Skin of body (tissue), 2 donors: Measurements from ENCODE around the gene GRK4. TPM values are rescaled to one million over a fixed set of nuclear protein-coding genes. Genes with fewer than 3 reads are reported as not detected.
"Not testable (repeated sequence)": the region's sequence is repeated elsewhere in the genome, so short reads cannot be mapped to it uniquely, and the experiment has no call there.

Experiments used
- DNase-seq: peaks from one replicate; lab custom pipeline; 2025; lab: John Stamatoyannopoulos, UW
- total RNA-seq: library from RNA; depleted of rRNA; stranded (reverse); fragments of >200 nt; gene quantifications from one replicate; pipeline ENCODE4 v1.2.3, GENCODE V29; 2014

Gene GRK4
- total RNA-seq, 1 donor from 2014 or later = 7.5 TPM

DNA sequence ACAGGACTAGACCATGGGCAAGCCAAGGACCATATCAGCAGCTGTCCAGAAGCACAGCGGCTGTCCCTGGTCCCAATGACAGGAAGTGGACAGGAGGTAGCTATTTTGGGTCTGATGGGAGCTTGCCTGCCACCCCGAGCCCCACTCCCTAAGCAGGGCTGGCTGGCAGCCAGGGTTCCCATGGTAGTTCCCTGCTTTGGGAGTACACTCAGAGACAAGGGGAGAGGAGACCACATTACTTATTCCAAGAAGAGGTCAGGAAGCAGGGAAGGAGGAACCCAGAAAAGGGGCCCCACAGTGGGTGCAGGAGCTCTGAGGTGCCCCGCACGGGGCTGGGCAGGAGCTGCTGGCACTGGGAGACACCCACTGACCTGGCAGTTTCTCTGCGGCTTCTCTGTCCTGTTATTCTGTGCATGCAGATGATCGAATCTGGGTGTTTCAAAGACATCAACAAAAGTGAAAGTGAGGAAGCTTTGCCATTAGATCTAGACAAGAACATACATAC, 74.6 kb downstream of the GRK4 start:
- DNase-seq = no peak

- DNase-seq = no peak
Measured at GRCh38 chr4:3039706-3040366, 76.5 kb downstream of the GRK4 start.

DNA sequence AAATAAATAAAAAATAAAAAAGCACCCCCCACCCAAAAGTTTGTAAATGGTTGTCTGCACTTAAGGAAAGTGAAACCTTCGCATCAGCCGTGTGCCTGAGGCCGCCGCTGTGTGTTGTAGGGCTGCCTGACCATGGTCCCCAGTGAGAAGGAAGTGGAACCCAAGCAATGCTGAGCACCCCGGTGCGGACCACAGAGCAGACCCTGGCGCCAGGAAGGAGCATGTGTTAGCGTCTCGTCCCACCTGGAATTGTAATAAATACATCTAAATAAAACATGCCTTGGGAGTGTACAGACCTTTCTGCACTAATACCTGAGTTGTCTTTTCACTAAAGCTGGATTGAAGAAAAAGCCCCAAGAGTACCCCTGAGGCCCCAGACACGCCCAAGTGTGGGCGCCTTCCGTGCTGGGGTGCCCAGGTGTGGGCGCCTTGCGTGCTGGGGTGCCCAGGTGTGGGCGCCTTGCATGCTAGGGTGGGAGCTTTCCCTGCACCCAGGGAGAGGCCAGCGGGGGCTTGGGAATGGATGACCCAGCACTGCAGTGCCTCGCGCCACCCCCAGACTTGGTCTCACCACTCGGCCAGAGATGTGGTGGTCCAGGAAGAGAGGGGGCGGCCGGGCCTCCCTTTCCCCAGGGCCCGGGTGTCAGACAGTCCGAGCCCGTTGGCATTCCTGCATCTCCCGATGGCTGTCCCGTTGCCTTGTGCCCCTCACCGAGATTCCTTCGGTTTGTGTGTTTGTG, 77.3 kb downstream of the GRK4 start:
- DNase-seq = no peak

DNA sequence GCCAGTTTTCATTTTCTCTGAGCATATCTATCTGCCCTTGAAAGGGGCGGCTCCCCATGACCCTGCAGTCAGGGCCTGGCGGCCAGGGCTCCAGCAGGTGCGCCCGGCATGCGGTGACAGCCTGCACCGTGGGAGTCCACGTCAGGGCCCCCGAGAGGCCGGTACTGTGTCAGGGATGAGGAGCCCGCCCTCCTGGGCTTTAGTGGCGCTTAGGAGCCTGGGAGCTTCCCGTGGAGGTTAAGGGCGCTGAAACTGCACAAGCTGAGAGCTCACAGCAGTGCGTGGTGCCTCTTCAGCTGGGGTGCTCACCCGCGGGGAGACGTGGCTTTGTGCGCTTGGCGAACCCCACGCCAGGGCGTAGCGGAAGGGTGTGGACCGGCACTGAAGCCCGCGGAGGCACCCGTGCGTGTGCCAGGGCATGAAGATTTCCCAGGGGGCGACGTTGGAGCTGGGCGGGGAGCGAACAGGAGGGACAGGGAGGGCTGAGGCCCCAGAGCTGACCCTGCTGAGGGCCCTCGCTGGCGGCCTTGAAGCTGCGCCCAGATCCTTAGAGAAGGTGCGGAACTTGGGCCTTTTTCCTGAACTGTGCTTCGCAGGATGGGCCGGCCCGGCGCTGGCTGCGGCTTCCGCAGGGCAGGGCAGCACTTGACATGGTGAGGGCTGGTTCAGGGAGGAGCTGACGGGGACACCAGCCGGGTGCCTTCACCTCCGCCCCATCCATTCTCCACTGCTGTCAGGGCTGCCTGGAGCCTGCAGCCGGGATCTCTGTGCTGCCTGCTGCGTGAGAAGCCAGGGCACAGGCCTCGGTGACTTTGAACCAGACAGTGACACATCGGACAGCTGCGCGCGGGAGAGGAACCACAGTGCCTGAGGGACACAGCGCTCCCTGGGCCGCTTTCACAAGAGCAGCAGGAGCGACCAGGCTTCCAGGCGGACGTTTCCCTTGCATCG, 78.1 kb downstream of the GRK4 start:
- no peak for DNase-seq

DNA sequence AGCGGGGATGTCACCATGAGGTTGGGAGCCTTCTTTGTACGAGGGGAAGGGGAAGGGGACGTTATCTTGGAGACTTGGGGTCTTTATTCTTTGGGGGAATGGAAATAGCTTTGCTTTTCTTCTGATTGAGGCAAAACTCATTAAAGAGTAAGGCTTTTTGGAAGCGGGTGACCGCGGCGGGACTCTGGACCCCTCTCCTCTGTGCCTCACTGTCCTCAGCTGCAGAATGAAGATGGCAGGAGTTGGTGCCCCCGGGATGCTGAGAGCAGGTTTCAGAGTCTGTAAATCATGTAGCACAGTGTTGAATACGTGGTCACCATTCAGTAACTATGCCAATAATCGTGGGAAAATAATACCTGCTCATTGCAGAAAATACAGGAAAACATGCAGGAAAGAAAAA, 78.9 kb downstream of the GRK4 start:
- no peak for DNase-seq

- DNase-seq = no peak
Measured at GRCh38 chr4:3043282-3044020, 80.1 kb downstream of the GRK4 start.

DNA sequence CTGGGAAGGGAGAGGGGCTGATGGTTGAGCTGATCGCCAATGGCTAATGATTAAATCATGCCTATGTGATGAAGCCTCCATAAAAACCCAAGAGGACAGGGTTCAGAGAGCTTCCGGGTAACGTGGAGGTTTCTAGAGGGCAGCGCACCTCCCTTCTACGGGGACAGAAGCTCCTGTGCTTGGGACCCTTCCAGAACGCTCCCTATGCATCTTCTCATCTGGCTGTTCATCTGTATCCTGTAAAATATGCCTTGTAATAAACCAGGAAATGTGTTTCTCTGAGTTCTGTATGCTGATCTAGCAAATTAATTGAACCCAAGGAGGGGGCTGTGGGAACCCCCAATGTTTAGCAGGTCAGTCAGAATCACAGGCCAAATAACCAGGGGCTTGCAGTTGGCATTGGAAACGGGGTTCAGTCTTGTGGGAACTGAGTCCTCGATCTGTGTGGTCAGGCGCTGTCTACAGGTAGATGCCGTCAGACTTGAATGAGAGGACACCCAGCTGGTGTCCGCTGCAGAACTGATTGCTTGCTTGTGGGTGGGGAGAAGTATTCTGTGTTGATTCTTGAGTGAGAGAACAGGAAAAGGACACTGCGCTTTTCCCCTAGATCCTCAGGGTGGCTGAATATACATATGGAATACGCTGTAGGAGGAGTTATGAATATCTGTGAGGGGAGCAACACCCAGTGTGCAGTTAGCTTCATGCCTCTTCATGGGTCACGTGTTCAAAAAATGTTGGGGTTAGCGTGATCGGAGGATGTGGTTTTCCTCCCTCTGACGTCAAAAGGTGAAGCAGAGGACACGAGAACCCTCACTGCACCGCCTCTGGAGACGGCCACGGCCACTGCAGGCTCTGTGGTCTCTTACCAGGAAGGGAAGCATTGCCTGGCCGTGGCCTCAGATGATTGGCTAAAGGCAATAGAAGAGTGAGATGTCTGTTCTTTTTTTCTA, 81.8 kb downstream of the GRK4 start:
- no peak for DNase-seq

DNA sequence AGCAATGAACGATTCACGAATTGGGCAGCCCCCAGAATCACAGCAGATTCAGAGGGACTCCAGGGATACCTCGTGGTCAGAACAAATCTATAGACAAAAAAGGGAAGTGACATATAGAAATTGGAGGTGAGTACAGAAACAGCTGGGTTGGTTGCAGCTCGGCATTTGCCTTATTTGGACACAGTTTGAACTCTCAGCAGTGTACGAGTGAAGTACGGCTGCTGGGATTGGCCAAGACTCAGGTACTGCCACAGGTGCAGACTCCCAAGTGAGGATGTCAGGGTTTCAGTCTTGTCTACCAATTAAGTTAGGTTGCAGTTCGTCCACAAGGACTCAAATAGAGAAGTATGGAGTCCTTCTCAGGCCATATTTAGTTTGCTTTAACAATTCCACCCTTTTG, 82.8 kb downstream of the GRK4 start:
- no peak for DNase-seq

DNA sequence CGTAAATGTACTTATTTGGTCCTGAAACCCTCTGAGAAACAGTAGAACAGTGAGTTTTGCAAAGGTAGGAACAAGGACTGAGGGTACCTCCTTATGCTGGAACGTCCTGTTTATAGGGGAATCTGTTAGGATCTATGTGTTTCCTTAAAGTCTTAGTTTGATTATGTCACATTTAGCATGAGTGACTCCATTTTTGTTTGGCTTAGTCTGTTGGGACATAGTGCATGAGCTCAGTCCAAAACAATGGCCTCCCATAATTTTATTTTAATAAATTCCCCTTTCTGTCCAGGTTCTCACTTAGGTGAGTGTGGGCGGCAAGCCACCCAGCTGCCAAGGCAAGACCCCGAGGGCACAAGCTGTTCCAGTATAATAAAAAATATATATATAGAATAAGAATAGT, 83.3 kb downstream of the GRK4 start:
- DNase-seq = no peak

GRCh38 chr4:3047464-3048286, 84.3 kb downstream of the GRK4 start:
- no peak for DNase-seq

DNA sequence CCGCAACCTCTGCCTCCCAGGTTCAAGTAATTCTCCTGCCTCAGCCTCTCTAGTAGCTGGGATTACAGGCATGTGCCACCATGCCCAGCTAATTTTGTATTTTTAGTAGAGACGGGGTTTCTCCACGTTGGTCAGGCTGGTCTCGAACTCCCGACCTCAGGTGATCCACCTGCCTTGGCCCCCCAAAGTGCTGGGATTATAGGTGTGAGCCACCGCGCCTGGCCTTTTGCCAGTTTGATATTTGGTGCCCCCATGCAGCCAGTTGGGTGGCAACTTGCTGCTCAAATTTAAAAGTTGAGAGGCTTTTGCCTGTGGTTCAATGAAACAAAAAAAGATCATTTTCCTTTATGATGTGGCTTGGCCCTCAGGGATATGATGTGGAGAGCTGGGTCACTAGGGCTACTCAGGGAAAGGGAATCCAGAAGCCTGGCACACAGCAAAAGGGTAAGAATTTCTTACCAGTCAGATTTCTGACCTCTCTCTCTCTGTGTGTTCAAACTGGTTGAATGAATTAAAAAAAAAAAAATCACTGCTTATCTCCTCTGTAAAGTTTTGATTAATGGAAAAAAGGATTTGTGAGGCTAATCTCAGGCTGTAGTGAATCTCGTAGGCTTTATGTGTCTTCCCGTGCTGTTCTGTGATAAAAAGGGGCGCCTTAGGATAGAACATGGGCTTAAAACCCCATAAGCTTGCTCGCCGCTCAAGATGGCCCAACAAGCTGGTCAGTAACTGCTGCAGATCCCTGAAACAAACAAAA, 87.9 kb downstream of the GRK4 start:
- not testable (repeated sequence) for DNase-seq

DNA sequence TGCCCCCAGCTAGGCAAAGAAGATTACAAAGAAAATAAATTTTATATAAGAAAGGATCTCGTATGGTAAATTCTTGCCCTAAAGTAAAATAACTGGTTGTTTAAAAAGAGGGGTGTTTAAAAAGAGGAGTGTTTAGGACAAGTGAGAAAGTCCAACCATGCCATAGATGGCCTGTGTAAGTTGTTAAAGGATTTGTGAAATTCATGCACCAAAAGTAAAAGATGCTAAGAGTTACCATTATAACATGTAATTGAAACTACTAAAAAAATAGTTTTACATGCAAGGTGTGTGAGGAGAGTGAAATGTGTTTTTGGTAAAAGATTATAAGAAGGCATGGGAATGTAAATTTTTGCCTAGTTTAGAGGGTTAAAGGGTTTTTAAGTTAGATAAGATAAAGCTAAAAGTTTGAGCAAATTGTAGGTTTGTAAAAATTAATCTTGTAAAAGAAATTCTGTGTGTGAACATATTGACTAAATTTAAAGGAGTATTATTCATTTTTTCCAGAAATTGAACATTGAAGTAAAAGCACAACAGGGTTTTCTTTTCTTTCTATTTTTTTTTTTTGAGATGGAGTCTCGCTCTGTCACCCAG, 90.9 kb downstream of the GRK4 start:
- DNase-seq = no peak

DNA sequence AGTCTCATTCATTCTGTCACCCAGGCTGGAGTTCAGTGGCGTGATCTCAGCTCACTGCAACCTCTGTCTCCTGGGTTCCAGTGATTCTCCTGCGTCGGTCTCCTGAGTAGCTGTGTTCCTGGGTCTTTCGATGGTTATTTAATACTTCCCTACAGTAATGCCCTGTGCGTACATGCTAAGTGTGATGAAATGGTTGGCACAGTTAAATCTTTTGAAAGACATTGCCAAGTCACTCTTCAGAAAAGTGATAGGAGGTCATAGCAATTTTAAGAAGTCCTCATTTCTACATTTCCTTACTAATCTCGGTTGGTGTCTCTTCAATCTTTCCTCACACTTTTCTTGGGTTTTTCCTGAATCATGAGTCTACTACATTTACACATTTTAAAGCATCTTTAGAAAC, 96.6 kb downstream of the GRK4 start:
- no peak for DNase-seq

DNA sequence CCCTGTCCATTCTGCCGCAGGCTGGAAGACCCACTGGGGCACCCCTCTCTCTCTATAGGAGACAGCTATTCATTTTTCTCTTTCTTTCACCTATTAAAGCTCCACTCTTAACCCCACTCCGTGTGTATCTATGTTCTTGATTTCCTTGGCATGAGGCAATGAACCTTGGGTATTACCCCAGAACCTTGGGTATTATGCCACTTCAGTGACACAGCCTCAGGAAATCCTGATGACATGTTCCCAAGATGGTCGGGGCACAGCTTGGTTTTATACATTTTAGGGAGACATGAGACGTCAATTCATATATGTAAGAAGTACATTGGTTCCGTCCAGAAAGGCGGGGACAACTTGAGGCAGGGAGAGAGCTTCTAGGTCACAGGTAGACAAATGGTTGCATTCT, 97.6 kb downstream of the GRK4 start:
- DNase-seq = no peak

DNA sequence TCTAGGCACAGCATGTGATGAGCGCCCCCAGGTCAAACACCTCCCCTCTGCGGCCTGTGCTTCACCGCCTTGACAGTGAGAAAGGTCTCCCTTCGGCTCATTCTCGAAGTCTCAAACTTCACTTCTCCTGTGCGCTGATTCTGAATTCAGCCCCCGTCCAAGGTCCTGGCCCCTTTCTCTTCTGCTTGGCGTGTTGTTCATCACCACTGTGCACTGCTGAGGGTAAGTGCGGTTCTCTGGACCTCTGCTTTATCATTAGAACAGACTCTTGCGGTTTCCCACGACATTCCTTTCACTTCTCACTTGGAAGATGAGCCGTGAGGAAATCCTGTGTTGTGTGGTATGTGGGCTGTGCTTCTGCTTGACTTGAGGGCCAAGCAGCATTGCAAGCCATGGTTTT, 99.1 kb downstream of the GRK4 start:
- DNase-seq = no peak

DNA sequence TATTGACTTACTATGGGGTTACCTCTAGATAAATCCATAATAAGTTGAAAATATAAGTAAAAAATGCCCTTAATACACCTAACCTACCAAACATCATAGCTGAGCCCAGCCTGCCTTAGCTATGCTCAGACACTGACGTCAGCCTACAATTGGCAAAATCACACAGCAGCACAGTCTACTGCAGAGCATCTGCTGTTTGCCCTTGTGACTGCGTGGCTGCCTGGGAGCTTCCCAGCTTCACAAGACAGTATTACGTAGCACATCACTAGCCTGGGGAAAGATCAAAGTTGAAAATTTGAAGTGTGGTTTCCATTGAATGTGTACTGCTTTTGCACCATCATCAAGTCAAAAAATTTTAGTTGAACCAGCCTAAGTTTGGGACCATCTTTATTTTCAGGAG, 102.2 kb downstream of the GRK4 start:
- DNase-seq = no peak

DNA sequence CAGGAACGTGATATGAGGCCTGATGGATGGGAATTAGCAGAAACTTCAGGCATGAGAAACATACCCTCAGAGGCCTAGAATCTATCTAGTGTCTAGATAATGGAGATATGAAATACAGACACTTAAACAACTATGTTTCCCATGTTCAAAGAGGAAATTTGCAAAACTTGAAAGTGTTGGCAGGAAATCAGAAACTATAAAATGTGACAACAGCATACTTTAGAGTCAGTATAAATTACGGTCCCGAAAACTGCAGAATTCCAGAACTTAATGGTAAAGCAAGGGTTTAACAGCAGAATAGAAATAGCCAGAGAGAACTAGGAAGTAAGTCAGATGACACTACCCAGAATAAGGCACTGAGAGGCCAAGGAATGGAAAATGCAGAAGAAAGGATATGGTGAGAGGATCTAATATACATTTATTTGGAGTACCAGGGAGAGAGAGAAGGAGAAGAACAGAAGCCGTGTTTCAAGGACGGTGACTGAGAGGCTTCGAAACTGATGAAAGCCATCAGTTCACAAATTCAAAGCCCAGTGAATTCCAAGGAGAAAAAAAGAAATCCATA, 103.5 kb downstream of the GRK4 start:
- DNase-seq = no peak
